GM10266 (cell line): Measurements from ENCODE around the gene SSTR3.

Experiments
- DNase-seq: peaks from one replicate; pipeline ENCODE4 v3.0.0; 2012; ENCODE audit errors: extremely low spot score
- CTCF ChIP-seq: IDR thresholded peaks from 2 replicates; pipeline ENCODE4 v1.5.1; 2012; ENCODE audit warnings: mild to moderate bottlenecking, low read depth; ENCODE audit not compliant: control insufficient read depth, insufficient read depth; ENCODE audit errors: missing control alignments

Gene SSTR3

GRCh38 chr22:37184380-37184755, 27.9 kb downstream of the SSTR3 start:
- no peak for DNase-seq
- TF ChIP-seq CTCF = no peak

- DNase-seq = no peak
Measured at GRCh38 chr22:37183432-37184379, 28.6 kb downstream of the SSTR3 start.

GRCh38 chr22:37182949-37183245, 29.4 kb downstream of the SSTR3 start:
- DNase-seq = no peak
- no peak for TF ChIP-seq CTCF

More at GRCh38 chr22:37183432-37184379, 28.6 kb downstream of the SSTR3 start:
- no peak for TF ChIP-seq CTCF

- no peak for TF ChIP-seq CTCF
- no peak for DNase-seq
Measured at GRCh38 chr22:37182101-37182948, 30.0 kb downstream of the SSTR3 start.

- no peak for DNase-seq
- TF ChIP-seq CTCF = no peak
Measured at GRCh38 chr22:37181681-37182080, 30.6 kb downstream of the SSTR3 start.

GRCh38 chr22:37180531-37181231, 31.6 kb downstream of the SSTR3 start:
- no peak for TF ChIP-seq CTCF
- no peak for DNase-seq
